Keratinocyte (primary cell): ENCODE results near the gene NPPC. TPM values are rescaled to one million over a fixed set of nuclear protein-coding genes. Genes with fewer than 3 reads are reported as not detected.

Experiments
- DNase-seq: peaks from one replicate; pipeline ENCODE4 v3.0.0-alpha.2; 2011; ENCODE audit warnings: low read depth, missing footprints, low spot score
- FAIRE-seq: peaks from 2 replicates; lab custom pipeline; 2011; peaks lifted over from hg19 to GRCh38; lab: Jason Lieb, UNC
- H2AFZ ChIP-seq: 2 replicates; pipeline ENCODE4 v1.6.0; 2012; ENCODE audit warnings: low read length, control low read depth, inconsistent platforms; ENCODE audit not compliant: control insufficient read depth
- H3K27ac ChIP-seq: 2 replicates; pipeline ENCODE4 v1.5.1; 2011; ENCODE audit warnings: low read length; ENCODE audit not compliant: control insufficient read depth, insufficient read depth
- H3K27me3 ChIP-seq: 3 replicates; pipeline ENCODE4 v1.6.0; 2011; ENCODE audit warnings: low read length; ENCODE audit not compliant: control insufficient read depth, insufficient read depth; ENCODE audit errors: extremely low read depth
- H3K36me3 ChIP-seq, 2 experiments: 2 replicates in 1 of 2; 3 replicates in 1 of 2; pipeline ENCODE4 v1.5.1; 2011; ENCODE audit warnings: low read length in 2 of 2, mild to moderate bottlenecking in 1 of 2; ENCODE audit not compliant: control insufficient read depth in 2 of 2, insufficient read depth in 2 of 2; ENCODE audit errors: extremely low read depth in 1 of 2
- H3K4me1 ChIP-seq: 3 replicates; pipeline ENCODE4 v1.5.1; 2011; ENCODE audit warnings: low read length; ENCODE audit not compliant: control insufficient read depth, insufficient read depth; ENCODE audit errors: extremely low read depth
- H3K4me2 ChIP-seq: 3 replicates; pipeline ENCODE4 v1.6.0; 2011; ENCODE audit warnings: low read depth, low read length; ENCODE audit not compliant: control insufficient read depth, insufficient read depth; ENCODE audit errors: extremely low read depth
- H3K4me3 ChIP-seq, 3 experiments: fragments of 200-600 bp in 1 of 3; sonication (generic) in 1 of 3; 2 replicates in 2 of 3; 3 replicates in 1 of 3; pipeline ENCODE4 v1.5.1; 2011 to 2016; ENCODE audit warnings: low read length in 3 of 3, mild to moderate bottlenecking in 3 of 3, control low read depth in 2 of 3, inconsistent platforms in 1 of 3, low read depth in 1 of 3, mixed read lengths in 1 of 3, mixed run types in 1 of 3, moderate library complexity in 1 of 3; ENCODE audit not compliant: control insufficient read depth in 2 of 3, insufficient read depth in 2 of 3; ENCODE audit errors: extremely low read depth in 1 of 3
- H3K79me2 ChIP-seq: 2 replicates; pipeline ENCODE4 v1.6.0; 2012; ENCODE audit warnings: low read length; ENCODE audit not compliant: control insufficient read depth, insufficient read depth
- H3K9ac ChIP-seq: 3 replicates; pipeline ENCODE4 v1.6.0; 2011; ENCODE audit warnings: low read length; ENCODE audit not compliant: control insufficient read depth, insufficient read depth; ENCODE audit errors: extremely low read depth
- H3K9me1 ChIP-seq: 3 replicates; pipeline ENCODE4 v1.6.0; 2011; ENCODE audit warnings: low read length; ENCODE audit not compliant: control insufficient read depth, insufficient read depth; ENCODE audit errors: extremely low read depth
- H3K9me3 ChIP-seq: 2 replicates; pipeline ENCODE4 v1.5.1; 2012; ENCODE audit warnings: low read depth, low read length; ENCODE audit not compliant: control insufficient read depth
- H4K20me1 ChIP-seq: 3 replicates; pipeline ENCODE4 v1.6.0; 2011; ENCODE audit warnings: low read length; ENCODE audit not compliant: control insufficient read depth, insufficient read depth; ENCODE audit errors: extremely low read depth
- EZH2 ChIP-seq: IDR thresholded peaks from one replicate; pipeline ENCODE4 v1.6.1; 2012; ENCODE audit warnings: inconsistent platforms, mild to moderate bottlenecking, low read length, moderate library complexity
- dilution Hi-C: fragments of 300-500 bp; cut with MboI; formaldehyde crosslinking; loops from one replicate; pipeline ENCODE4 v1.7.0; 2020; ENCODE audit warnings: low sequenced_read_pairs; ENCODE audit not compliant: extremely low pct_ligation_motif_present
- polyA plus RNA-seq, 5 experiments: library from polyadenylated mRNA; depleted of rRNA in 3 of 5; stranded (reverse) in 3 of 5; stranded (forward) in 1 of 5; unstranded in 1 of 5; fragments of >200 nt; gene quantifications; 1 replicate in 1 of 5; 2 replicates in 3 of 5; 3 replicates in 1 of 5; pipeline versions ENCODE4 v1.2.1 to v1.2.3, GENCODE V29; 2011 to 2012; ENCODE audit warnings: missing spikeins in 2 of 5, low read depth in 1 of 5, low replicate concordance in 1 of 5
- TF ChIP-seq, protein P1 (sequence below), 3 experiments: IDR thresholded peaks in 1 of 3; conservative IDR thresholded peaks in 1 of 3; optimal IDR thresholded peaks in 1 of 3; 2 replicates in 2 of 3; 3 replicates in 1 of 3; pipeline versions ENCODE3 to v1.5.1; 2011; ENCODE audit warnings: low read length in 3 of 3, mild to moderate bottlenecking in 3 of 3, moderate library complexity in 2 of 3, control low read depth in 1 of 3, inconsistent platforms in 1 of 3; ENCODE audit not compliant: insufficient read depth in 2 of 3; ENCODE audit errors: extremely low read depth in 1 of 3

Gene NPPC
- polyA plus RNA-seq, 1 donor (not counting 4 experiments of a cell fraction or from before 2014, with no cell fraction given), result not detected

DNA sequence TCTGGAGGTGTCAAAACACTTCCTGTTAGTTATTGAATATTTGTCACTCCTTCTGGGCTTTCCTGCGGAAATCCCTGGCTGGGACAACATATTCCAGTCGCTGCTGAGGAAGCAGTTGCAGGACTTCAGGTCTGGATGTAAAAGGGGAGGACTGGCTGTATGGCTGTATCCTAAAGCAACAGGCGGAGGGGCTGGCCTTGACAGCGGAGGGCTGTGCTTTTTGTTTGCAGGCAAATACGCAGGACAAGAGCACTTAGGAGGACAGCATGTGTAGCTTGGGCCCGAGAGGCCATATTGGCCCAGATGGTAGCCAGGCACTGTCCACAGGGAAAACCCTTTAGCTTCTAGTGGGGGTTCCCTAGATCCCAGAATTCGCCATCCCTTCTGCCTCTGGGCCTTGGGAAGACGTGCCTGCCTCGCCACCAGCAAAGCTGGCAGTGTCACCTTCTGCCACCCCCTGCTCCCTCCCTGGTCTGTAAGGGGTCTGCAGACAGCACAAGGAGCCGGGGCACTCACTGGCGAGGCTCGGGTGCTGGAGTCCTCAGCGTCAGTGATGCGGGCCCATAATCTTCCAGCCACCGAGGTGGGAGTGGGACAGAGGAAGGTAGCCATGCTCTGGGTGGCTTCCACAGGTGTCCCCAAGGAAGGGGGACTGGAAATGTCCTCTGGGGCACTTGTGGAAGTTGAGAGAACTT lies 6.7 kb downstream of the NPPC start:
- H4K20me1 ChIP-seq, result no peaks in the 10 kb centered on the region
- H3K79me2 ChIP-seq, result no peaks in the 10 kb centered on the region
- FAIRE-seq (no peak), DNase-seq (no peak)
- peaks cover 17% of the 10 kb centered on the region for H3K27me3 ChIP-seq
- H3K4me3 ChIP-seq, result no peak overlapping the region
- H3K9me3 ChIP-seq, result no peaks in the 10 kb centered on the region
- H3K4me1 ChIP-seq, result no peaks in the 10 kb centered on the region
- H3K9ac ChIP-seq, result no peak overlapping the region
- dilution Hi-C loops, result no loop called here
- H2AFZ ChIP-seq, result no peak overlapping the region
- H3K9me1 ChIP-seq, result no peaks in the 10 kb centered on the region
- H3K27ac ChIP-seq, result no peak overlapping the region
- TF ChIP-seq EZH2, result no peak
- TF ChIP-seq, protein P1, sequence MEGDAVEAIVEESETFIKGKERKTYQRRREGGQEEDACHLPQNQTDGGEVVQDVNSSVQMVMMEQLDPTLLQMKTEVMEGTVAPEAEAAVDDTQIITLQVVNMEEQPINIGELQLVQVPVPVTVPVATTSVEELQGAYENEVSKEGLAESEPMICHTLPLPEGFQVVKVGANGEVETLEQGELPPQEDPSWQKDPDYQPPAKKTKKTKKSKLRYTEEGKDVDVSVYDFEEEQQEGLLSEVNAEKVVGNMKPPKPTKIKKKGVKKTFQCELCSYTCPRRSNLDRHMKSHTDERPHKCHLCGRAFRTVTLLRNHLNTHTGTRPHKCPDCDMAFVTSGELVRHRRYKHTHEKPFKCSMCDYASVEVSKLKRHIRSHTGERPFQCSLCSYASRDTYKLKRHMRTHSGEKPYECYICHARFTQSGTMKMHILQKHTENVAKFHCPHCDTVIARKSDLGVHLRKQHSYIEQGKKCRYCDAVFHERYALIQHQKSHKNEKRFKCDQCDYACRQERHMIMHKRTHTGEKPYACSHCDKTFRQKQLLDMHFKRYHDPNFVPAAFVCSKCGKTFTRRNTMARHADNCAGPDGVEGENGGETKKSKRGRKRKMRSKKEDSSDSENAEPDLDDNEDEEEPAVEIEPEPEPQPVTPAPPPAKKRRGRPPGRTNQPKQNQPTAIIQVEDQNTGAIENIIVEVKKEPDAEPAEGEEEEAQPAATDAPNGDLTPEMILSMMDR (optimal IDR thresholded peaks at IDR 0.05 in 1 of 3, IDR thresholded peaks at IDR 0.05 in 1 of 3, conservative IDR thresholded peaks at IDR 0.05 in 1 of 3; ENCODE audit: extremely low read depth in 1 of 3, insufficient read depth in 2 of 3, low read length in 3 of 3), result no peak
- no peak overlapping the region for H3K4me2 ChIP-seq
- no peaks in the 10 kb centered on the region for H3K36me3 ChIP-seq

DNA sequence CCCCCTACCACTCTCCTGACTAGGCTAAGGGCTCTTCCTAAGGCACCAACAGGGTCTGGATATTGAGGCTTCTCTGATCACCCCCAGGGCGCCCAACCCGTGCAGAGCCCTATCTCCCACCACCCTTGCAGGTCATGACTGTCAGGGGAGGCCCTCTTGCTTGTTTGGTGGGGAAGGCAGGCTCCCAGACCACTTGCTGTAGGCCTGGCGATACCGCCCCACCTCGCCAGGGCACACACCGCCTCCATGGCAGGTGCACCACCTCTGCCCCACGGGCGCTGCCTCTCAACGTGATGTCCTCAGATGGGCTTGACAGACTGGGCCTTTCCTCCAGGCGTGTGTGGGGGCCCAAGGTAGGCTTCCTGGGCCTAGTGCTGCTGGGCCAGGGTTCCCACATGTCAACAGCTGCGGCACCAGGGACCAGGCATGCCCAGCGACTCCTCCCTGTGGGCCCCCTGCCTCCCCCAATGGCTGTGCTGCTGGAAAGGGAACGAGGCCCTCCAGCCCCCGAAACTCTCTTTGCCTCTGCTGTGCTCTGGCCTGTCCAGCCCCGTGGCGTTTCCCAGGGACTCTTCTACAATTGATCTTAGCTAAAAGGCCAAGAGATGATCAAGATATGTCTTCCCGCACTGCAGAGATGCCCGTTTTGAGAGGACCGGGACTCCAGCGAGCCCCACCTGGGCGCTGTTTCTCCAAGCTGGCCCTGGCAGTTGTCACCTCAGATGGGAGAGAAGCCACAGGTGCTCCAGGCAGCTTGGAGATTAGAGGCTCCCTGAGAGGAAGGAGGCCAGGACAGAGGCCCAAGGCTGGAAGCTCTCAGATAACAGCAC lies 7.5 kb downstream of the NPPC start:
- DNase-seq (no peak), FAIRE-seq (no peak)
- TF ChIP-seq, protein P1 (optimal IDR thresholded peaks at IDR 0.05 in 1 of 3, IDR thresholded peaks at IDR 0.05 in 1 of 3, conservative IDR thresholded peaks at IDR 0.05 in 1 of 3; ENCODE audit: extremely low read depth in 1 of 3, insufficient read depth in 2 of 3, low read length in 3 of 3), result no peak
- no peak for TF ChIP-seq EZH2
- Histone ChIP-seq H3K9me3 (no peaks in the 10 kb centered on the region), H3K4me2 (no peak overlapping the region), H3K27me3 (peaks cover 10% of the 10 kb centered on the region), H3K4me1 (no peaks in the 10 kb centered on the region), H3K9ac (no peak overlapping the region), H3K79me2 (no peaks in the 10 kb centered on the region), H3K27ac (no peak overlapping the region), H3K4me3 (no peak overlapping the region), H3K9me1 (no peaks in the 10 kb centered on the region), H3K36me3 (no peaks in the 10 kb centered on the region), H2AFZ (no peak overlapping the region), H4K20me1 (no peaks in the 10 kb centered on the region)
- dilution Hi-C loops, result no loop called here
